GM12892 (cell line): ENCODE measurements around the gene ZNF669.

Experiments
- POLR2A ChIP-seq: IDR thresholded peaks from 2 replicates; pipeline ENCODE4 v1.6.1; 2011; ENCODE audit warnings: low read depth, low read length, control low read depth
- POLR2AphosphoS5 ChIP-seq: IDR thresholded peaks from 2 replicates; pipeline ENCODE4 v1.6.1; 2011; ENCODE audit warnings: low read depth, low read length, control low read depth

DNA sequence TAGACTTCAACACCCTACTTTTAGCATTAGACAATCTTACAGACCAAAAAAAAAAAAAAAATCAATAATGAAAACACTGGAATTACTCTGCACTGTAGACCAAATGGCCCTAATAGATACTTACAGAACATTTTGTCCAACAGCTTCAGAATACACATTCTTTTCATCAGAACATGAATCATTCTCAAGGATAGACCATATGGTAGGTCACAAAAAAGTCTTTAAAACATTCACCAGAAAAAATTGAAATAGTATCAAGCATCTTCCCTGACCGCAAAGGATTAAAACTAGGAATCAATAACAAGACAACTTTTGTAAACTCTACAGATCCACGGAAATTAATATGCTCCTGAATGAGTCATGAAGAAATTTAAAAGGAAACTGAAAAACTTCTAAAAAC lies 48.1 kb downstream of the ZNF669 start:
- TF ChIP-seq POLR2AphosphoS5 = no peak
- no peak for TF ChIP-seq POLR2A
